Muscle of leg (tissue), 11 donors: Measurements from ENCODE around the gene GID4. TPM values are rescaled to one million over a fixed set of nuclear protein-coding genes. Genes with fewer than 3 reads are reported as not detected.

Experiments used
- DNase-seq: peaks from one replicate; pipeline ENCODE4 v3.0.0; 2013
- H3K27ac ChIP-seq: one replicate; pipeline ENCODE4 v1.5.1; 2013; ENCODE audit warnings: mild to moderate bottlenecking, low read length, control low read depth
- H3K27me3 ChIP-seq: one replicate; pipeline ENCODE4 v1.6.1; 2013; ENCODE audit warnings: low read length; ENCODE audit not compliant: control insufficient read depth, insufficient read depth
- H3K36me3 ChIP-seq: one replicate; pipeline ENCODE4 v1.6.1; 2013; ENCODE audit warnings: low read length; ENCODE audit not compliant: control insufficient read depth, insufficient read depth
- H3K4me1 ChIP-seq: one replicate; pipeline ENCODE4 v1.6.1; 2013; ENCODE audit warnings: low read length; ENCODE audit not compliant: control insufficient read depth, insufficient read depth
- H3K4me3 ChIP-seq: one replicate; pipeline ENCODE4 v1.5.1; 2013; ENCODE audit warnings: low read length, control low read depth
- H3K9me3 ChIP-seq: replicated peaks from 2 replicates; pipeline ENCODE4 v1.6.1; 2013; ENCODE audit warnings: low read depth, low read length; ENCODE audit not compliant: control insufficient read depth
- WGBS: methylation state at CpG from one replicate; pipeline ENCODE4 v1.1.5; 2013; ENCODE audit warnings: missing lambda C conversion rate; ENCODE audit not compliant: insufficient coverage; 5-methylcytosine and 5-hydroxymethylcytosine counted together
- polyA plus RNA-seq, 8 donors: library from polyadenylated mRNA; unstranded; fragments of 120-200 nt; gene quantifications; one replicate each; pipeline versions ENCODE4 v1.2.1 to v1.2.3, GENCODE V29; 2013; ENCODE audit warnings: inconsistent platforms in 1 of 8, low replicate concordance in 1 of 8; ENCODE audit not compliant: insufficient read length in 8 of 8, insufficient read depth in 1 of 8
- total RNA-seq: library from RNA; stranded (reverse); fragments of 120-200 nt; gene quantifications from one replicate; pipeline ENCODE4 v1.2.4, GENCODE V29; 2013

GID4 gene
- total and polyA plus RNA-seq, 9 donors, result 7.0 to 12.2 (median 11.1) TPM

DNA sequence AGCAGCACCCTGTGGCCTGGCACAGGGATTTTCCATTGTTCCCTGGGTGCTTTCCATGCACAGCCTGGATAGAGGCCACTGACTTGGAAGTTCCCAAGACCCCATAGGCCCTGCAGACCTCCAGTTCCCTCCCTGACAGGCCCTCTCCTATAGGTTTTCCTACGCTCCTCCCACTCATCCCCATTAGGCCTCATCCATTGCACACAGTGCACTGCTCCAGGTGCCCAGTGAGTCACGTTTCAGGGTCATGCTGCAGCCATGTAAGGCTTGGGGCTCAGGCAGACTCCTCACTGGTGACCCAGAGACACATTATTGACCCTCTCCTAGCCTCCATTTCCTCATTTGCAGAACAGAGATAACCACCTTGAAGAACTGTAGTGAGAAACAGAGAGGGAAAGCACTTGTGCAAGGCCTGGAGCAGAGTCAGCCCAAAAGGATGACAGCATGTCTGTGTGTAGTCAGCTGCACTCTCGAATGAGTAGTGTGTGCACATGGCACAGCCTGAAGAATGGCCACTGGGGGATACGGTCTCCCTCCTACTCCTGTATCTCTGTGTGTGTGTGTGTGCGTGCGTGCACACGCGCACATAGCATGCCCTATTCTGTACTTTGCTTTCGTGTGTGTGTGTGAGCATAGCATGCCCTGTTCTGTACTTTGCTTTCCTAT is 39.7 kb upstream of the GID4 start:
- no peaks in the 10 kb centered on the region for H3K36me3 ChIP-seq
- no peak overlapping the region for H3K27ac ChIP-seq
- no peaks in the 10 kb centered on the region for H3K9me3 ChIP-seq
- no peak overlapping the region for H3K4me3 ChIP-seq
- no peaks in the 10 kb centered on the region for H3K27me3 ChIP-seq
- no peak for DNase-seq
- H3K4me1 ChIP-seq, result peaks cover 10% of the 10 kb centered on the region
- WGBS, result 55% methylated on average over 3 of the region's 9 CpGs

DNA sequence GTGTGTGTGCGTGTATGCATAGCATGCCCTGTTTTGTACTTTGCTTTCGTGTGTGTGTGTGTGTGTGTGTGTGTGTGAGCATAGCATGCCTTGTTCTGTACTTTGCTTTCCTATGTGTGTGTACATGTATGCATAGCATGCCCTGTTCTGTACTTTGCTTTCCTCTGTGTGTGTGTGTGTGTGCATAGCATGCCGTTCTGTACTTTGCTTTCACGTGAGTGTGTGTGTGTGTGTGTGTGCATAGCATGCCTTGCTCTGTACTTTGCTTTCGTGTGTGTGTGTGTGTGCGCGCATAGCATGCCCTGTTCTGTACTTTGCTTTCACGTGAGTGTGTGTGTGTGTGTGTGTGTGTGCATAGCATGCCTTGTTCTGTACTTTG is 39.2 kb upstream of the GID4 start:
- peaks cover 7% of the 10 kb centered on the region for H3K4me1 ChIP-seq
- H3K9me3 ChIP-seq, result no peaks in the 10 kb centered on the region
- no peak overlapping the region for H3K4me3 ChIP-seq
- WGBS, result 61% methylated on average over 2 of the region's 8 CpGs
- DNase-seq, result no peak
- H3K36me3 ChIP-seq, result no peaks in the 10 kb centered on the region
- H3K27ac ChIP-seq, result no peak overlapping the region
- H3K27me3 ChIP-seq, result no peaks in the 10 kb centered on the region

DNA sequence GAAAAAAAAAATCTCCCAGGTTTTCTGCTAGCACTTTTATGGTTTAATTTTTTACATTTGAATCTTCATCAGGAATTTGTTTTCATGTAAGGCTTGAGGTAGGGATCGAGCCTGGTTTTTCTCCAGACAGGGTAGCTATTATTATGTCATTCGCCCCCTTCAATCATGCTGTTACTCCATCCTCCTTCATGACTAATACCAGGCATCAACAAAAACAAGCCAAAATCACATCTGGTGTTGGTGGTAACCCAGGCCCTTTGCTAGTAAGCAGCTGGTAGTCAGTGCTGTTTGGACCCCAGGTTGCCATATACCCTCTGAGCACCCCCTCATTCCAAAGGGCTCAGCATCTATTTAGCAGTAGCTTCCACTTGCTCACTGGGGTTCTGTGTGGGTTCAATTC is 37.0 kb upstream of the GID4 start:
- WGBS, result 86% methylated on average over 1 of the region's 2 CpGs
- Histone ChIP-seq H3K4me1 (peaks cover 7% of the 10 kb centered on the region), H3K36me3 (no peaks in the 10 kb centered on the region), H3K27ac (no peak overlapping the region), H3K27me3 (no peaks in the 10 kb centered on the region), H3K4me3 (no peak overlapping the region), H3K9me3 (no peaks in the 10 kb centered on the region)
- no peak for DNase-seq

DNA sequence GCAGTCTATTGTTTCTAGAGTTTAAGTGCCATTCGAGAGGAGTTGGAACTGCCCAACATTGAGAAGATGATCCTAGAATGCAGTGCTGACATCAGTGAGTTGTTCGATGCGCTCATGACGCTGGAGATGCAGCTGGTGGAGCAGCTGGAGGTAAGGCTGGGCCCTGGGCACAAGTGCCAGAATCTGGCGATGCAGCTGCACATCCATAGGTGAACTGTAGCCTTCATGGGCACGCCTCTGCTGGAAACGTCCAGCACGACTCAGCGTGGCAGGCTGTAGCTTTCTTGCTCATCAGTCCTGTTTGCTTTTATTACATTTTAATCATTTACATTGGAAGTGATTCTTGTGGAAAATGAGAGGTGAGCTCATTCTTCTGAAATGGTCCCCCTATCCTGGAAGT is 34.9 kb upstream of the GID4 start:
- H3K27ac ChIP-seq, result no peak overlapping the region
- H3K4me3 ChIP-seq, result no peak overlapping the region
- 59% methylated on average over 5 of the region's 9 CpGs for WGBS
- peak; percentile 52 for DNase-seq
- H3K4me1 ChIP-seq, result peaks cover 7% of the 10 kb centered on the region
- H3K9me3 ChIP-seq, result no peaks in the 10 kb centered on the region
- H3K27me3 ChIP-seq, result no peaks in the 10 kb centered on the region
- H3K36me3 ChIP-seq, result peaks cover 6% of the 10 kb centered on the region

DNA sequence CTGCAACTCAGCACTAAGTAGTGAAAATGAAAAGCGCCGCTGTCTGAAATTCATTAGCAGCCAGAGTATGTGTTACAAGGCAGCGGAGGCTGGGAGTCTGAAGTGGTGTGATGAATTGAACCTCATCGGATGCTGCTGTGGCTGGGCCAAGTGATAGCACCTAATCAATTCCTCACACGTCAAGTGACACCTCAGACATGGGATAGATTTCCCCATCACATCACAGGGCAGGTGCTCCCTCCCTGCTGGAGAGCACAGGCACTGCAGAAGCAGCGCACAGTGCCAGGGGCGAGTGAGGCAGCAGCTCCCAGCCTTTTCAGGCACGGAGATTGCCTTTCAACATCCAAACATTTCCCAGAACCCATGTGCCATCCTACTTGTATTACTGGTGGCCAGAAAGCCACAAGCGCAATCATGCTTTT is 34.3 kb upstream of the GID4 start:
- Histone ChIP-seq H3K27me3 (no peaks in the 10 kb centered on the region), H3K4me3 (no peak overlapping the region), H3K27ac (no peak overlapping the region), H3K9me3 (no peaks in the 10 kb centered on the region), H3K36me3 (peaks cover 6% of the 10 kb centered on the region), H3K4me1 (peaks cover 7% of the 10 kb centered on the region)
- DNase-seq, result no peak
- WGBS, result 57% methylated on average over 3 of the region's 9 CpGs

DNA sequence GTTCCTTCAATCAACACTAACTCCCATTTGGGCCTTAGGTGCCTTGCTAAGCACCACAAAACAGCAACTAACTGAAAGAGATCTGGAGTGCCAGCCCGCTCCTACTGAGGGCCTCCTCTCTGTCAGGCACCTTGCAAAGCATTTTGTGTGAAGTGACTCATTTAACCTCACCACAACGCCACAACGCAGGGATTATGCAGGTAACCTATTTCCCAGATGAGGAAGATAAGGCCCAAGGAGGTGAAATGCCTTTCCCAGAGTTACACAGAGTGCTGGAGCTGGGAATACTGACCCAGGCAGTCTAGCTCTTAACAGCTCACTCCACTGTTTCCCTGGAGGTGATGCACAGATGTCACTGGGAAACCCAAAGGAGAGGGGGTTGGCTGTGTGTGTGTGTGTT is 33.7 kb upstream of the GID4 start:
- Histone ChIP-seq H3K4me3 (no peak overlapping the region), H3K36me3 (peaks cover 6% of the 10 kb centered on the region)

DNA sequence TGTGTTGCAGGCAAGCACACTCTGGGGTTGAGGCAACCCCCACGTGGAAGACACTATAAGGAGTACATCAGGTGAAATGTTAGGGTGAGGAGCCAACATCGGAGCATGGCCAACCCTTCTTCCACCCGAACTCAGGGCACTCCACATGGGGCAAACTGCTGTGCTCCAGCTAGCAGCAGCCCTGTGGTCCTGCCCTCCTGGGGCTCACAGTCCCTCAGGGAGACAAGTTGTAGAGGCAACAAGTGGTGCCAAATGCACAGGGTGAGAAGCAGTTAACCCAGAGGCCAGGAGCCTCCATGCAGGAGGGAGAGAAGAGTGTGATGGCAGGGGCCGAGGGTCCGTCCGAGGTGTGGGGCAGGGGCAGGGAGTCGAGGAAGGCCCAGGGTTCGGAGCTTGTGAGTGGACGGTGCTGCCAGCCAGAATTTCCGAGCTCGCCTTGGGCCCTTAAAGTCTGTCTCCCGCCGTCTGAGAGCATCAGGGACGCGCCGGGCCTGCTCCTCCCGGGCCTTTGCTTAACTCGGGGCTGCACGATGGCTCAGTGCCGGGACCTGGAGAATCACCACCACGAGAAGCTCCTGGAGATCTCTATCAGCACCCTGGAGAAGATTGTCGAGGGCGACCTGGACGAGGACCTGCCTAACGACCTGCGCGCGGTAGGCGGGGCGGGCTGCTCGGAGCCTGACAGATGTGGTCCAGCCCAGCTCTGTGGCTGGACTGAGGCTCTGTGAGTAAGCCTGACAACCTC is 32.5 kb upstream of the GID4 start:
- Histone ChIP-seq H3K4me3 (no peak overlapping the region), H3K27me3 (no peaks in the 10 kb centered on the region), H3K36me3 (peaks cover 6% of the 10 kb centered on the region), H3K4me1 (peaks cover 7% of the 10 kb centered on the region), H3K9me3 (peaks cover 6% of the 10 kb centered on the region), H3K27ac (no peak overlapping the region)
- WGBS, result 55% methylated on average over 19 of the region's 31 CpGs
- no peak for DNase-seq

More for the DNA sequence above, 33.7 kb upstream of the GID4 start:
- Histone ChIP-seq H3K27me3 (no peaks in the 10 kb centered on the region), H3K27ac (no peak overlapping the region), H3K4me1 (peaks cover 7% of the 10 kb centered on the region), H3K9me3 (peaks cover 3% of the 10 kb centered on the region)
- WGBS, result 40% methylated on average over 1 of the region's 3 CpGs
- DNase-seq, result no peak

DNA sequence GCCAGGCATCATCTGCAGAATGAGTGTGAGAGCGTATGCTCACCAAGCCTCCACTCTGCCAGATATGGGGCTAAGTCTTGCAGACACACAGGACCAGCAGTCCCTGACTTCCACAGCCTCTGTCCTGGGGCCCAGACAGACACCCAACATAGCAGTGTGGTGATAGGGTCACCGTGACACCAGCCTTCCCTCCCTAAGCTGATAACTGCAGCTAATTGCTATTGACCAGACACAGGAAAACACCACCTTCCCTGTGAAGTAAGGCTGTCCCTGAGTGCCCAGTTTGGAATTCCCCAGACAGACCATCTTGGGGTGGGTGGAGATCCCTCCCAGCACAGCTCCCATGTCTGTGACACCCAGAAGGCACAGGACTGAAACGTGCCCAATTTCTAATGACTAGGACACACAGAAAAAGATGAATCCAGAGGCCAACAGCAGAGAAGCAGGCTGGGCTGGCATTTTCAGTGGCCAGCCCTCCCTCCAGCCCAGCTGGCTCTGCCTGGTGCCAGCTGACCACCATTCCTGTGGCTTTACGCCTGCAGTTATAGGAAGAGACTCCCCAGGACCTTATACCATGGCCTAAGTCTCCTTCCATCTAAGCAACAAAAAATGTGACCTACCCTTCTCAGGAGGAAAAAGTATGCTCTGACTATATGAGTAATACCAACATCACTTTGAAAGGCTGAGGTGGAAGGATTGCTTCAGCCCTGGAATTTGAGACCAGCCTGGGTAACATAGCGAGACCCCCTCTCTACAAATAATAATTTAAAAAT is 30.5 kb upstream of the GID4 start:
- Histone ChIP-seq H3K4me3 (no peak overlapping the region), H3K9me3 (peaks cover 6% of the 10 kb centered on the region), H3K36me3 (peaks cover 6% of the 10 kb centered on the region), H3K27ac (no peak overlapping the region), H3K4me1 (peaks cover 7% of the 10 kb centered on the region), H3K27me3 (no peaks in the 10 kb centered on the region)
- WGBS, result 60% methylated on average over 1 of the region's 5 CpGs
- no peak for DNase-seq

DNA sequence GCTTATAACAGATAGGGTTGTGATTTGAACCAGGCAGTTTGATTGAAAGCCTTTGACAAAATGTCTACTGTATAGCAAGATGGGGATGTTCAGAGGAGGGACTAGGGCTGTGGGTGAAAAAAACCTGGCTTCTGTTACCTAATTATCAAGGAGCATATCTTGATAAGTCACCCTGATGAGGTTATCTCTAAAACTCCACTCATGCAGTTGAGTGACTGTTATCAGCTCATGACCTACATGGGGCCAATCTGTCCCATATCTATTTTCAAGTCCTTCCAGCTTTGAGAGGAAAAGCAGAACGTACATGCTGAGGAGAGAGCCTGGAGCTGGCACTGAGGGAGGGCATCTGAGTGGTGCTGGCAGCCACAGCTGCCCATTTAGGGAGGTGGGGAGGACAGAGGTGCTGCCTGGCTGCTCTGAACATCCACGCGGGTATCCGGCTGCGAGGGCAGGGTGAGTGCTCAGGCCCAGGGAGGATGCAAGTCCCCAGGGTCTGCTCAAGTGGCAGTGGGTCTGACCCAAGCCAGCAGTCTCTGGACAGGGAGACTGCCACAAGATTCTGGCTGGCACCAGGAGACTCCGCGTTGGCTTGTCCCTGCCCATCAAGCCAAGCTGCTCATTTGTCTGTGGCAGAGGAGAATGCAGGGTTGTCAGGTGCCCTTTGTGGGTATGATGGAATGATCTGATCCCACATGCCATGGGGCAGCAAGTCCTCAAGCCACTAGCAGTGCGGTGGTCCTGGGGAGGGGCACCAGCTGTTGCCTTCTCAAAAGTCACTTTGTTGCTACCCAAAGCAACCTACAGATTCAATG is 29.4 kb upstream of the GID4 start:
- H3K27me3 ChIP-seq, result no peaks in the 10 kb centered on the region
- H3K9me3 ChIP-seq, result peaks cover 6% of the 10 kb centered on the region
- no peak overlapping the region for H3K4me3 ChIP-seq
- 85% methylated on average over 7 of the region's 8 CpGs for WGBS
- H3K4me1 ChIP-seq, result no peaks in the 10 kb centered on the region
- peaks cover 13% of the 10 kb centered on the region for H3K36me3 ChIP-seq
- no peak for DNase-seq
- no peak overlapping the region for H3K27ac ChIP-seq
